ES-I3 (cell line): ENCODE data around the gene CITED4.
A peak's percentile ranks its signal among the peaks of the same experiment; 100 is the strongest.
"Not testable (repeated sequence)": the region's sequence is repeated elsewhere in the genome, so short reads cannot be mapped to it uniquely, and the experiment has no call there.

Source experiments
- H3K36me3 ChIP-seq: 2 replicates; pipeline ENCODE4 v1.6.1; 2013; ENCODE audit warnings: mild to moderate bottlenecking, low read length, control low read depth, moderate library complexity; ENCODE audit not compliant: insufficient read depth
- H3K4me1 ChIP-seq: 2 replicates; pipeline ENCODE4 v1.6.1; 2013; ENCODE audit warnings: mild to moderate bottlenecking, control low read depth, low read length; ENCODE audit not compliant: insufficient read depth
- H3K9ac ChIP-seq: 2 replicates; pipeline ENCODE4 v1.6.1; 2013; ENCODE audit warnings: low read depth, mild to moderate bottlenecking, low read length, moderate library complexity
- H3K9me3 ChIP-seq: 2 replicates; pipeline ENCODE4 v1.6.1; 2013; ENCODE audit warnings: mild to moderate bottlenecking, low read length, moderate library complexity; ENCODE audit not compliant: control insufficient read depth, insufficient read depth

CITED4 gene

GRCh38 chr1:40895601-40896000 lies 33.4 kb upstream of the CITED4 start:
- 0 out of 2 replicates have a peak, but pooled peaks cover 3% of the 10 kb centered on the region for H3K9me3 ChIP-seq

GRCh38 chr1:40894858-40895257 lies 32.7 kb upstream of the CITED4 start:
- H3K9ac ChIP-seq, H3K4me1 ChIP-seq, H3K9me3 ChIP-seq, H3K36me3 ChIP-seq: not testable (repeated sequence)

More at GRCh38 chr1:40895601-40896000, 33.4 kb upstream of the CITED4 start:
- H3K36me3 ChIP-seq: no peaks in the 10 kb centered on the region
- H3K4me1 ChIP-seq: no peaks in the 10 kb centered on the region
- H3K9ac ChIP-seq: no peak overlapping the region

GRCh38 chr1:40894455-40894854 lies 32.3 kb upstream of the CITED4 start:
- no peaks in the 10 kb centered on the region for H3K4me1 ChIP-seq
- H3K9me3 ChIP-seq: 0 out of 2 replicates have a peak, but pooled peaks cover 3% of the 10 kb centered on the region
- no peak overlapping the region for H3K9ac ChIP-seq
- no peaks in the 10 kb centered on the region for H3K36me3 ChIP-seq

GRCh38 chr1:40893946-40894345 lies 31.8 kb upstream of the CITED4 start:
- Histone ChIP-seq H3K4me1 (no peaks in the 10 kb centered on the region), H3K9ac (no peak overlapping the region), H3K36me3 (no peaks in the 10 kb centered on the region), H3K9me3 (0 out of 2 replicates have a peak, but pooled peaks cover 3% of the 10 kb centered on the region)

GRCh38 chr1:40892354-40892753 lies 30.2 kb upstream of the CITED4 start:
- H3K9ac ChIP-seq: no peak overlapping the region

GRCh38 chr1:40890771-40891170 lies 28.6 kb upstream of the CITED4 start:
- H3K9me3 ChIP-seq: no peaks in the 10 kb centered on the region
- H3K36me3 ChIP-seq: no peaks in the 10 kb centered on the region
- no peaks in the 10 kb centered on the region for H3K4me1 ChIP-seq
- H3K9ac ChIP-seq: no peak overlapping the region

More at GRCh38 chr1:40892354-40892753, 30.2 kb upstream of the CITED4 start:
- Histone ChIP-seq H3K4me1 (no peaks in the 10 kb centered on the region), H3K36me3 (no peaks in the 10 kb centered on the region), H3K9me3 (0 out of 2 replicates have a peak, but pooled peaks cover 3% of the 10 kb centered on the region)

GRCh38 chr1:40887652-40888051 lies 25.5 kb upstream of the CITED4 start:
- Histone ChIP-seq H3K9ac (no peak overlapping the region), H3K9me3 (no peaks in the 10 kb centered on the region), H3K4me1 (no peaks in the 10 kb centered on the region), H3K36me3 (no peaks in the 10 kb centered on the region)

- Histone ChIP-seq H3K9me3 (no peaks in the 10 kb centered on the region), H3K36me3 (no peaks in the 10 kb centered on the region), H3K9ac (no peak overlapping the region), H3K4me1 (no peaks in the 10 kb centered on the region)
Observed at GRCh38 chr1:40887012-40887378, 24.8 kb upstream of the CITED4 start.

GRCh38 chr1:40886318-40887011 lies 24.3 kb upstream of the CITED4 start:
- no peaks in the 10 kb centered on the region for H3K4me1 ChIP-seq
- H3K9me3 ChIP-seq: no peaks in the 10 kb centered on the region
- no peaks in the 10 kb centered on the region for H3K36me3 ChIP-seq
- no peak overlapping the region for H3K9ac ChIP-seq

- peaks cover 8% of the 10 kb centered on the region for H3K4me1 ChIP-seq
- H3K36me3 ChIP-seq: no peaks in the 10 kb centered on the region
- H3K9ac ChIP-seq: peak overlapping the region; percentile 30; the same call in 1 of the 2 replicates
Observed at GRCh38 chr1:40884055-40884795, 22.1 kb upstream of the CITED4 start.

GRCh38 chr1:40880813-40881549 lies 18.8 kb upstream of the CITED4 start:
- Histone ChIP-seq H3K36me3 (no peaks in the 10 kb centered on the region), H3K4me1 (peaks cover 17% of the 10 kb centered on the region), H3K9ac (no peak overlapping the region), H3K9me3 (peaks cover 2% of the 10 kb centered on the region; the same call in 1 of the 2 replicates)

More at GRCh38 chr1:40884055-40884795, 22.1 kb upstream of the CITED4 start:
- no peaks in the 10 kb centered on the region for H3K9me3 ChIP-seq

GRCh38 chr1:40879482-40880175 lies 17.5 kb upstream of the CITED4 start:
- no peak overlapping the region for H3K9ac ChIP-seq
- peaks cover 17% of the 10 kb centered on the region for H3K4me1 ChIP-seq

GRCh38 chr1:40878906-40879305 lies 16.7 kb upstream of the CITED4 start:
- Histone ChIP-seq H3K36me3 (no peaks in the 10 kb centered on the region), H3K9me3 (peaks cover 2% of the 10 kb centered on the region; the same call in 1 of the 2 replicates), H3K4me1 (peaks cover 17% of the 10 kb centered on the region), H3K9ac (no peak overlapping the region)

More at GRCh38 chr1:40879482-40880175, 17.5 kb upstream of the CITED4 start:
- Histone ChIP-seq H3K9me3 (peaks cover 2% of the 10 kb centered on the region; the same call in 1 of the 2 replicates), H3K36me3 (no peaks in the 10 kb centered on the region)

GRCh38 chr1:40877698-40878097 lies 15.5 kb upstream of the CITED4 start:
- no peak overlapping the region for H3K9ac ChIP-seq
- H3K36me3 ChIP-seq: no peaks in the 10 kb centered on the region
- H3K4me1 ChIP-seq: peaks cover 17% of the 10 kb centered on the region
- H3K9me3 ChIP-seq: peaks cover 2% of the 10 kb centered on the region; the same call in 1 of the 2 replicates
